ENCODE data around the gene KIAA0040. TPM values are rescaled to one million over a fixed set of nuclear protein-coding genes. Genes with fewer than 3 reads are reported as not detected.

Gene KIAA0040
- total RNA-seq, 4 donors from 2014 or later: 13.4 to 21.6 (median 19.8) TPM

GRCh38 chr1:175192111-175192629 is 406 bp downstream of the KIAA0040 start:
- no peaks in the 10 kb centered on the region for H3K9me3 ChIP-seq
- H3K4me1 ChIP-seq: peaks cover 65% of the 10 kb centered on the region
- peak overlapping the region; percentile 62 for H3K27ac ChIP-seq
- no peaks in the 10 kb centered on the region for H3K36me3 ChIP-seq
- peak overlapping the region; percentile 55 for H3K4me3 ChIP-seq
- TF ChIP-seq CTCF (IDR thresholded peaks at IDR 0.05): no peak
- no peak for TF ChIP-seq POLR2A (IDR thresholded peaks at IDR 0.05)
- TF ChIP-seq EP300 (IDR thresholded peaks at IDR 0.05): no peak
- no peak for TF ChIP-seq POLR2AphosphoS5 (IDR thresholded peaks at IDR 0.05)
- under 1% methylated on average over 17 of the region's 17 CpGs for WGBS
- no peaks in the 10 kb centered on the region for H3K27me3 ChIP-seq
- peak; percentile 85 to 88 for DNase-seq (ENCODE audit: low spot score in 2 of 2)

- Histone ChIP-seq H3K27ac (peak overlapping the region; percentile 62), H3K4me1 (peaks cover 68% of the 10 kb centered on the region), H3K36me3 (no peaks in the 10 kb centered on the region), H3K4me3 (peak overlapping the region; percentile 55), H3K9me3 (no peaks in the 10 kb centered on the region), H3K27me3 (no peaks in the 10 kb centered on the region)
- TF ChIP-seq EP300 (IDR thresholded peaks at IDR 0.05): no peak
- WGBS: 10% methylated on average over 7 of the region's 7 CpGs
- no peak for DNase-seq (ENCODE audit: low spot score in 2 of 2)
Measured at GRCh38 chr1:175191659-175192058, 917 bp downstream of the KIAA0040 start.

GRCh38 chr1:175188936-175189335 is 3.6 kb downstream of the KIAA0040 start:
- no peak for DNase-seq (ENCODE audit: low spot score in 2 of 2)
- WGBS: 34% methylated on average over 2 of the region's 2 CpGs

GRCh38 chr1:175186433-175187160 is 6.0 kb downstream of the KIAA0040 start:
- Histone ChIP-seq H3K27ac (no peak overlapping the region), H3K27me3 (no peaks in the 10 kb centered on the region), H3K4me1 (peaks cover 52% of the 10 kb centered on the region), H3K9me3 (no peaks in the 10 kb centered on the region), H3K4me3 (no peak overlapping the region), H3K36me3 (no peaks in the 10 kb centered on the region)
- 59% methylated on average over 2 of the region's 2 CpGs for WGBS
- TF ChIP-seq POLR2A (IDR thresholded peaks at IDR 0.05) (no peak), CTCF (IDR thresholded peaks at IDR 0.05) (no peak), EP300 (IDR thresholded peaks at IDR 0.05) (no peak), POLR2AphosphoS5 (IDR thresholded peaks at IDR 0.05) (no peak)
- DNase-seq (ENCODE audit: low spot score in 2 of 2): no peak

More at GRCh38 chr1:175188936-175189335, 3.6 kb downstream of the KIAA0040 start:
- H3K36me3 ChIP-seq: no peaks in the 10 kb centered on the region
- H3K27ac ChIP-seq: no peak overlapping the region
- H3K27me3 ChIP-seq: no peaks in the 10 kb centered on the region
- peaks cover 58% of the 10 kb centered on the region for H3K4me1 ChIP-seq
- H3K4me3 ChIP-seq: no peak overlapping the region
- TF ChIP-seq POLR2A (IDR thresholded peaks at IDR 0.05) (no peak), POLR2AphosphoS5 (IDR thresholded peaks at IDR 0.05) (no peak), CTCF (IDR thresholded peaks at IDR 0.05) (no peak), EP300 (IDR thresholded peaks at IDR 0.05) (no peak)
- no peaks in the 10 kb centered on the region for H3K9me3 ChIP-seq

DNA sequence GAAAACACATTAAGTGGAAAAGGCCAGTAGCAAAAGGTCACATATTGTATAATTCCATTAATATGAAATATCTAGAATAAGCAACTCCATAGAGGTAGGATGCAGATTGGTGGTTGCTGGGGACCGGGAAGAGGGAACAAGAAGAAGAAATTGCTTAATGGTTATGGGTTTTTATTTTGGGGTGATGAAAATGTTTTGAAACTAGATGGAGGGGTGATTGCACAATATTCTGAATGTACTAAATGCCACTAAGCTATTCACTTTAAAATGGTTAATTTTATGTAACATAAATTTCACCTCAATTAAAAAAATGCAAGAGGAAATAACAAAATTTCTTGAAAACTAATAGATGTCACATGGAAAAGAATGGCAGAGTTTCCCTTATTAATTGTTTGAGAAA is 6.7 kb downstream of the KIAA0040 start:
- TF ChIP-seq POLR2AphosphoS5 (IDR thresholded peaks at IDR 0.05) (no peak), POLR2A (IDR thresholded peaks at IDR 0.05) (no peak), EP300 (IDR thresholded peaks at IDR 0.05) (no peak), CTCF (IDR thresholded peaks at IDR 0.05) (no peak)
- no peak for DNase-seq (ENCODE audit: low spot score in 2 of 2)
- 92% methylated on average over 1 of the region's 1 CpG for WGBS
- no peaks in the 10 kb centered on the region for H3K9me3 ChIP-seq
- H3K4me1 ChIP-seq: peaks cover 45% of the 10 kb centered on the region
- no peak overlapping the region for H3K4me3 ChIP-seq
- no peak overlapping the region for H3K27ac ChIP-seq
- H3K27me3 ChIP-seq: no peaks in the 10 kb centered on the region
- H3K36me3 ChIP-seq: no peaks in the 10 kb centered on the region
